Gastrocnemius medialis (tissue), 4 donors: ENCODE results near the gene SPECC1. TPM values are rescaled to one million over a fixed set of nuclear protein-coding genes. Genes with fewer than 3 reads are reported as not detected.

Experiments used
- ATAC-seq, 2 donors: fragments of 150-250 bp; one replicate each; pipeline ENCODE4 v1.9.1; 2016
- DNase-seq, 2 donors: peaks; one replicate each; pipeline ENCODE4 v3.0.0-alpha.2; 2019
- H3K27ac ChIP-seq, 4 donors: fragments of 200-600 bp; sonication (generic); 1 replicate in 1 of 4; 2 replicates in 3 of 4; pipeline ENCODE4 v1.5.1; 2016 to 2018; ENCODE audit warnings: mild to moderate bottlenecking in 2 of 4, moderate library complexity in 1 of 4
- H3K27me3 ChIP-seq, 3 donors: fragments of 200-600 bp; sonication (generic) in 2 of 3; 1 replicate in 1 of 3; 2 replicates in 2 of 3; pipeline versions ENCODE4 v1.5.1 to v1.6.0; 2016 to 2019; ENCODE audit warnings: mild to moderate bottlenecking in 1 of 3, moderate library complexity in 1 of 3
- H3K36me3 ChIP-seq, 2 donors: fragments of 200-600 bp; sonication (generic) in 1 of 2; one replicate each; pipeline ENCODE4 v1.5.1; 2017 to 2018
- H3K4me1 ChIP-seq, 2 donors: fragments of 200-600 bp; sonication (generic) in 1 of 2; one replicate each; pipeline ENCODE4 v1.5.1; 2016 to 2017; ENCODE audit warnings: mild to moderate bottlenecking in 2 of 2
- H3K4me3 ChIP-seq, 4 donors: fragments of 200-600 bp; sonication (generic) in 3 of 4; 1 replicate in 1 of 4; 2 replicates in 3 of 4; pipeline ENCODE4 v1.5.1; 2016 to 2019; ENCODE audit warnings: mild to moderate bottlenecking in 2 of 4
- H3K9me3 ChIP-seq, 3 donors: fragments of 200-600 bp; sonication (generic) in 2 of 3; 1 replicate in 1 of 3; 2 replicates in 2 of 3; pipeline ENCODE4 v1.5.1; 2016 to 2019
- POLR2A ChIP-seq, 2 donors: fragments of 450-650 bp; IDR thresholded peaks; one replicate each; pipeline ENCODE4 v1.6.1; 2017; ENCODE audit warnings: antibody characterized with exemption in 2 of 2, mild to moderate bottlenecking in 2 of 2, moderate library complexity in 2 of 2
- in situ Hi-C, 4 donors: fragments of 200-750 bp; cut with MboI; loops; one replicate each; pipeline versions ENCODE4 v1.15.0 to v1.8.0; 2017; ENCODE audit warnings: low sequenced_read_pairs in 4 of 4
- intact Hi-C: fragments of 100-400 bp; cut with DNase I; formaldehyde crosslinking; loops from one replicate; pipeline ENCODE4 v1.15.1; 2023; ENCODE audit warnings: low total_unique reads
- total RNA-seq, 4 donors: library from RNA; depleted of rRNA; stranded (reverse); fragments of >200 nt; gene quantifications; one replicate each; pipeline versions ENCODE4 v1.1.0 to v1.2.3, GENCODE V29; 2016
- TF ChIP-seq, protein P1 (sequence below), 5 experiments: fragments of 450-650 bp in 3 of 5; fragments of 200-600 bp in 2 of 5; sonication (generic) in 2 of 5; IDR thresholded peaks in 4 of 5; conservative IDR thresholded peaks in 1 of 5; 1 replicate in 4 of 5; 2 replicates in 1 of 5; pipeline ENCODE4 v1.5.1; 2016 to 2019; ENCODE audit warnings: antibody characterized with exemption in 5 of 5, mild to moderate bottlenecking in 3 of 5, moderate library complexity in 3 of 5

The SPECC1 gene
- total RNA-seq, 4 donors from 2014 or later = 6.1 to 17.9 (median 9.5) TPM

DNA sequence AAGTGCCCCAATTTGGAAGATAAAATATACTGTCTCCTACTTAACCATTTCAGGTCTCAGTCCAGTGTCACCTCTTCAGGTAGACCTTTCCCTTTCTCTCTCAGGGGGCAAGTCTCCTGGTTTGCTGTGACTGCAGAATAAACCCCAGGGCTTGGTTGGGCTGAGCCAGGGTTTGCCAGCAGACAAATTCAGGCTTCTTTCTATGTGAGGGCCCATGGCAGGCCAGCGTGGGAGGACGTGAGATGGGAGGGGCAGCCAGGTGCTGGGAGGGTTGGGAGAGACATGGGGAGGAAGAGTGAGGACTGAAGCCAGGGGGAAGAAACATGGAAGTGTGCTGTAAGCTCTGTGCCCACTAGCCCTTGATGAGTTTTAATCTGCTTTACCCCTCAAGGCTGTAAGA is 163.2 kb downstream of the SPECC1 start:
- intact Hi-C loops (no loop called here), in situ Hi-C loops (no loop called here)
- ATAC-seq (no peak), DNase-seq (no peak)
- H3K27me3 ChIP-seq = no peaks in the 10 kb centered on the region
- H3K4me3 ChIP-seq = no peak overlapping the region
- no peaks in the 10 kb centered on the region for H3K4me1 ChIP-seq
- no peak for TF ChIP-seq POLR2A (IDR thresholded peaks at IDR 0.05)
- TF ChIP-seq, protein P1, sequence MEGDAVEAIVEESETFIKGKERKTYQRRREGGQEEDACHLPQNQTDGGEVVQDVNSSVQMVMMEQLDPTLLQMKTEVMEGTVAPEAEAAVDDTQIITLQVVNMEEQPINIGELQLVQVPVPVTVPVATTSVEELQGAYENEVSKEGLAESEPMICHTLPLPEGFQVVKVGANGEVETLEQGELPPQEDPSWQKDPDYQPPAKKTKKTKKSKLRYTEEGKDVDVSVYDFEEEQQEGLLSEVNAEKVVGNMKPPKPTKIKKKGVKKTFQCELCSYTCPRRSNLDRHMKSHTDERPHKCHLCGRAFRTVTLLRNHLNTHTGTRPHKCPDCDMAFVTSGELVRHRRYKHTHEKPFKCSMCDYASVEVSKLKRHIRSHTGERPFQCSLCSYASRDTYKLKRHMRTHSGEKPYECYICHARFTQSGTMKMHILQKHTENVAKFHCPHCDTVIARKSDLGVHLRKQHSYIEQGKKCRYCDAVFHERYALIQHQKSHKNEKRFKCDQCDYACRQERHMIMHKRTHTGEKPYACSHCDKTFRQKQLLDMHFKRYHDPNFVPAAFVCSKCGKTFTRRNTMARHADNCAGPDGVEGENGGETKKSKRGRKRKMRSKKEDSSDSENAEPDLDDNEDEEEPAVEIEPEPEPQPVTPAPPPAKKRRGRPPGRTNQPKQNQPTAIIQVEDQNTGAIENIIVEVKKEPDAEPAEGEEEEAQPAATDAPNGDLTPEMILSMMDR (IDR thresholded peaks at IDR 0.05 in 4 of 5, conservative IDR thresholded peaks at IDR 0.05 in 1 of 5) = no peak
- no peak overlapping the region for H3K27ac ChIP-seq
- H3K36me3 ChIP-seq = no peaks in the 10 kb centered on the region
- no peaks in the 10 kb centered on the region for H3K9me3 ChIP-seq

DNA sequence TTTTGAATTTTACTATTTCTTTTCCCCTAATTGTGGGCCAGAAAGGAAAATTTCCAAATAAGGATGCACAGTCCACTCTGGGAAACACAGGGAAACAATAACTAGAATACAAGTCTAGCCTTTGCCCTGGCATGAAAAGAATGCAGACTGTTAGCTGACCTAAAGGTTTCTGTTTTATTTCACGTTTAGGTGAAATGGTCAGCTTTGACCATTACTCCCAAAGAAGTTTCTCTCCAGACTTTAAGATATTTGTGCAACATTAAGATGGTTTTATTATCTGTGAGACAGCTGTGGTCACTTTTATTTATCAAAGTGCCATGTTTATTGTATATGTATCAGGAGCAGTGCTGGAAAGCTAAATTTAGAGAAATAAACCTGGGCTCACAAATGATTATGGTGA is 163.9 kb downstream of the SPECC1 start:
- Histone ChIP-seq H3K27ac (no peak overlapping the region), H3K9me3 (no peaks in the 10 kb centered on the region), H3K4me3 (no peak overlapping the region), H3K4me1 (no peaks in the 10 kb centered on the region), H3K27me3 (no peaks in the 10 kb centered on the region), H3K36me3 (no peaks in the 10 kb centered on the region)
- ATAC-seq (no peak), DNase-seq (no peak)
- TF ChIP-seq, protein P1 (IDR thresholded peaks at IDR 0.05 in 4 of 5, conservative IDR thresholded peaks at IDR 0.05 in 1 of 5) = no peak
- no peak for TF ChIP-seq POLR2A (IDR thresholded peaks at IDR 0.05)
- intact Hi-C loops = no loop called here
- in situ Hi-C loops = no loop called here

DNA sequence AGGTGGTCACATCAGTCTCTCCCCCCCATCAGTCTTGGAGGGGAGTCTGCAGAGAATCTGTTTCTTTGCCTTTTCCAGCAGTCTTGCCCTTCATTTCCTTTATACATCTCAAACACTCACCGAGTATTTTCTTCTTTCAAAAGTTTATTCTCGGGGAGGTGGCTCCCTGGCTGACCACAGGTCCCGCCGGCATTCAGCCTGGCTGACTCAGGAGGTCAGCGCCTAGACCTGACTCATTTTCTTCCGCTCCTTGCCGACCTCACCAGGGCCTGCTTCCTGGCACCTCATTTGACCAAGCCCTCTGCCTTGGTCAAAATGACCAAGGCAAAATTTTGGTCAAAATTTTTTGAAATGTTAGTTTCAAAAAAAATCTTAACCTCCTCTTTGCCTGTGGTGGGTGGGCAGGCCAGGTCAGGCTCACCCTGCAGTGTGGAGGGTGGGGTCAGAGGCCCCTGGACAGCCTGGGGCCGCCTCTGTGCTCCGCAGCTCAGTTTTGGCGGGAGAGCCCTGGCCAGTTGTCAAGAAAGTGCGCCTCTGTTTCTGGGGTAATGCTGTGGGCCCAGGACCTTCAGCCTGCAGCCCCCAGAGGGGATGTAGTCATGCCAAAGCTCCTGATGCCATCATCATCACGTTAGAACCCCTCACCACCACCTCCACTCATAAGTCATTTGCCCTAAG is 165.6 kb downstream of the SPECC1 start:
- H3K4me1 ChIP-seq = no peaks in the 10 kb centered on the region
- ATAC-seq (no peak), DNase-seq (no peak)
- intact Hi-C loops = no loop called here
- H3K4me3 ChIP-seq = no peak overlapping the region
- no peaks in the 10 kb centered on the region for H3K27me3 ChIP-seq
- no peaks in the 10 kb centered on the region for H3K9me3 ChIP-seq
- TF ChIP-seq, protein P1 (IDR thresholded peaks at IDR 0.05 in 4 of 5, conservative IDR thresholded peaks at IDR 0.05 in 1 of 5) = no peak
- no peak for TF ChIP-seq POLR2A (IDR thresholded peaks at IDR 0.05)
- in situ Hi-C loops = no loop called here
- no peak overlapping the region for H3K27ac ChIP-seq
- H3K36me3 ChIP-seq = no peaks in the 10 kb centered on the region

DNA sequence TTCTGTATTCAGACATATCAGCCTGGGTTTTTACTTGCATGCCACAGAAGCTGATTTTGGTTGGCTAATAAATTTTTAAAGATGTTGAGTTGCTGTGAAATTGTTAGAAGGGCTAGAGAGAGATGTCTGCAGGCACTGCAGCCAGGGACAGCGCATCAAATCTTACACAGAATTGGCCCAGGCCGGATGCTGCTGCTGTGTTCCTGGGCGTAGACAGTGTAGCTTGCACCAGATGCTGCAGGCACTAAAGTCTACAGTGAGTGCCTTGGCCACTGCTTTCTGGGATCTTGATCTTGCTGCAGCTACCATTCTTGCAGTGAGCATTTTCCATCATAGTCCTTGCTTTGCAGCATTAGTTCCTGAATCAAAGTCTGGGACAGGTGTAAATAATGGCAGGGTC is 169.9 kb downstream of the SPECC1 start:
- in situ Hi-C loops (no loop called here), intact Hi-C loops (no loop called here)
- no peaks in the 10 kb centered on the region for H3K9me3 ChIP-seq
- no peak overlapping the region for H3K4me3 ChIP-seq
- TF ChIP-seq POLR2A (IDR thresholded peaks at IDR 0.05) = no peak
- TF ChIP-seq, protein P1 (IDR thresholded peaks at IDR 0.05 in 4 of 5, conservative IDR thresholded peaks at IDR 0.05 in 1 of 5) = no peak
- H3K4me1 ChIP-seq = no peaks in the 10 kb centered on the region
- H3K27ac ChIP-seq = no peak overlapping the region
- H3K36me3 ChIP-seq = no peaks in the 10 kb centered on the region
- H3K27me3 ChIP-seq = no peaks in the 10 kb centered on the region
- DNase-seq (no peak), ATAC-seq (no peak)

DNA sequence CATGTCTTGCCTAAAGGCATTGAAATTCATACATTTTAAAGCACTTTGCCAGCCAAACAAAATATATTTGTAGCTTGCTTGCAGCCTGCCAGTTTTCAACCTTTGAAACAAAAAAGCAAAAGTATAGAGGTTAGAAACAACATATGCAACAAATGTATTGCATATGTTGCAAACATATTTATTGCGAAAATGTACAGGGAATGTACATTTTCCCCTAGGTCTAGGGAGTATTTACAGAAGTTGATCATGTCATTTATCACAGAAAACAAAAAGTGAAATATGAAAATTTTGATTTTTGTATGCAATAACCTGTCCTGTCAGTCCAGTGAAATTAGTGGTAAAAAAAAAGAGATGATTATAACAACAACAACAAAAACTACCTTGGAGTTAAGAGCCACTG is 171.5 kb downstream of the SPECC1 start:
- H3K9me3 ChIP-seq = no peaks in the 10 kb centered on the region
- TF ChIP-seq POLR2A (IDR thresholded peaks at IDR 0.05) = no peak
- TF ChIP-seq, protein P1 (IDR thresholded peaks at IDR 0.05 in 4 of 5, conservative IDR thresholded peaks at IDR 0.05 in 1 of 5) = no peak
- H3K27ac ChIP-seq = no peak overlapping the region
- no peak overlapping the region for H3K4me3 ChIP-seq
- ATAC-seq (no peak), DNase-seq (no peak)
- in situ Hi-C loops = no loop called here
- no peaks in the 10 kb centered on the region for H3K27me3 ChIP-seq
- H3K36me3 ChIP-seq = no peaks in the 10 kb centered on the region
- H3K4me1 ChIP-seq = no peaks in the 10 kb centered on the region
- intact Hi-C loops = no loop called here
